Astrocyte (in vitro differentiated cells and primary cell): ENCODE measurements around the gene PDZD7. TPM values are rescaled to one million over a fixed set of nuclear protein-coding genes. Genes with fewer than 3 reads are reported as not detected.

Experiments used
- DNase-seq: peaks from one replicate; pipeline ENCODE4 v3.0.0-alpha.2; 2010; ENCODE audit warnings: low read depth
- FAIRE-seq: peaks from 2 replicates; lab custom pipeline; 2011; peaks lifted over from hg19 to GRCh38; lab: Jason Lieb, UNC
- H2AFZ ChIP-seq: 2 replicates; pipeline ENCODE4 v1.6.0; 2012; ENCODE audit warnings: low read depth, low read length, inconsistent platforms
- H3K27ac ChIP-seq: 2 replicates; pipeline ENCODE4 v1.5.1; 2011; ENCODE audit warnings: low read depth, low read length, inconsistent platforms
- H3K27me3 ChIP-seq: 2 replicates; pipeline ENCODE4 v1.6.0; 2011; ENCODE audit warnings: low read length, inconsistent platforms; ENCODE audit not compliant: insufficient read depth
- H3K36me3 ChIP-seq: 2 replicates; pipeline ENCODE4 v1.5.1; 2011; ENCODE audit warnings: low read length, inconsistent platforms; ENCODE audit not compliant: insufficient read depth
- H3K4me1 ChIP-seq: 2 replicates; pipeline ENCODE4 v1.5.1; 2011; ENCODE audit warnings: low read length, inconsistent platforms; ENCODE audit not compliant: insufficient read depth
- H3K4me2 ChIP-seq: 2 replicates; pipeline ENCODE4 v1.6.0; 2012; ENCODE audit warnings: low read length, inconsistent platforms
- H3K4me3 ChIP-seq: 2 replicates; pipeline ENCODE4 v1.5.1; 2011; ENCODE audit warnings: low read depth, mild to moderate bottlenecking, low read length, inconsistent platforms; ENCODE audit not compliant: insufficient read depth
- H3K79me2 ChIP-seq: 2 replicates; pipeline ENCODE4 v1.6.0; 2012; ENCODE audit warnings: mild to moderate bottlenecking, low read length, inconsistent platforms; ENCODE audit not compliant: insufficient read depth
- H3K9ac ChIP-seq: 2 replicates; pipeline ENCODE4 v1.6.0; 2012; ENCODE audit warnings: mild to moderate bottlenecking, low read length, inconsistent platforms
- H3K9me3 ChIP-seq: 2 replicates; pipeline ENCODE4 v1.5.1; 2012; ENCODE audit warnings: low read depth, mild to moderate bottlenecking, low read length, inconsistent platforms; ENCODE audit not compliant: insufficient read depth
- H4K20me1 ChIP-seq: 2 replicates; pipeline ENCODE4 v1.6.0; 2012; ENCODE audit warnings: low read length, inconsistent platforms; ENCODE audit not compliant: insufficient read depth
- H3K27ac Mint-ChIP-seq: one replicate; pipeline ENCODE4 v1.8.0; 2021; ENCODE audit warnings: mild to moderate bottlenecking, mixed read lengths; ENCODE audit not compliant: unreplicated experiment
- H3K27me3 Mint-ChIP-seq: one replicate; pipeline ENCODE4 v1.8.0; 2021; ENCODE audit warnings: low read depth, mixed read lengths; ENCODE audit not compliant: unreplicated experiment
- H3K36me3 Mint-ChIP-seq: one replicate; pipeline ENCODE4 v1.8.0; 2021; ENCODE audit warnings: low read depth, mixed read lengths; ENCODE audit not compliant: unreplicated experiment
- H3K4me1 Mint-ChIP-seq: one replicate; pipeline ENCODE4 v1.8.0; 2021; ENCODE audit warnings: low read depth, mixed read lengths; ENCODE audit not compliant: unreplicated experiment
- H3K4me3 Mint-ChIP-seq: one replicate; pipeline ENCODE4 v1.8.0; 2021; ENCODE audit warnings: mild to moderate bottlenecking, moderate library complexity, mixed read lengths; ENCODE audit not compliant: unreplicated experiment
- H3K9me3 Mint-ChIP-seq: one replicate; pipeline ENCODE4 v1.8.0; 2021; ENCODE audit warnings: mild to moderate bottlenecking, mixed read lengths; ENCODE audit not compliant: unreplicated experiment
- CTCF ChIP-seq: IDR thresholded peaks from 2 replicates; pipeline ENCODE4 v1.5.1; 2011; ENCODE audit warnings: low read depth, mild to moderate bottlenecking, inconsistent platforms, low read length, moderate library complexity; ENCODE audit not compliant: insufficient read depth
- EZH2 ChIP-seq: IDR thresholded peaks from 2 replicates; pipeline ENCODE4 v1.6.1; 2012; ENCODE audit warnings: mild to moderate bottlenecking, low read length, inconsistent platforms; ENCODE audit not compliant: insufficient read depth
- total RNA-seq: library from RNA; stranded (reverse); gene quantifications from 2 replicates; pipeline ENCODE4 v1.2.1, GENCODE V29; 2021

The PDZD7 gene
- total RNA-seq, 1 donor from 2014 or later: 4.5 TPM

- DNase-seq: peak; percentile 69
- TF ChIP-seq EZH2: no peak
- no peak for TF ChIP-seq CTCF
- Mint-ChIP-seq H3K36me3 (no peaks in the 10 kb centered on the region), H3K9me3 (peaks cover 4% of the 10 kb centered on the region), H3K4me1 (peaks cover 1% of the 10 kb centered on the region), H3K27ac (no peak overlapping the region), H3K27me3 (peaks cover 52% of the 10 kb centered on the region), H3K4me3 (no peak overlapping the region)
- Histone ChIP-seq H3K9ac (no peak overlapping the region), H3K79me2 (peaks cover 5% of the 10 kb centered on the region), H3K4me1 (peaks cover 27% of the 10 kb centered on the region), H3K36me3 (no peaks in the 10 kb centered on the region), H2AFZ (peak overlapping the region; percentile 21), H4K20me1 (peaks cover 5% of the 10 kb centered on the region), H3K27me3 (peaks cover 25% of the 10 kb centered on the region), H3K9me3 (no peaks in the 10 kb centered on the region), H3K4me2 (peak overlapping the region; percentile 42), H3K4me3 (no peak overlapping the region), H3K27ac (no peak overlapping the region)
- FAIRE-seq: no peak
Observed at GRCh38 chr10:101052285-101052684, 21.4 kb upstream of the PDZD7 start.

- H3K27me3 ChIP-seq: peaks cover 25% of the 10 kb centered on the region
- FAIRE-seq: no peak
Observed at GRCh38 chr10:101050208-101051069, 19.5 kb upstream of the PDZD7 start.

More at GRCh38 chr10:101050208-101051069, 19.5 kb upstream of the PDZD7 start:
- Mint-ChIP-seq H3K9me3 (peaks cover 4% of the 10 kb centered on the region), H3K27ac (no peak overlapping the region), H3K4me3 (no peak overlapping the region), H3K4me1 (peaks cover 3% of the 10 kb centered on the region), H3K36me3 (no peaks in the 10 kb centered on the region), H3K27me3 (peaks cover 63% of the 10 kb centered on the region)
- peaks cover 37% of the 10 kb centered on the region for H3K4me1 ChIP-seq
- H3K27ac ChIP-seq: no peak overlapping the region
- peak overlapping the region; percentile 68 for H2AFZ ChIP-seq
- H3K9me3 ChIP-seq: no peaks in the 10 kb centered on the region
- no peak overlapping the region for H3K9ac ChIP-seq
- no peak for DNase-seq
- H4K20me1 ChIP-seq: peaks cover 5% of the 10 kb centered on the region
- H3K36me3 ChIP-seq: no peaks in the 10 kb centered on the region
- H3K4me3 ChIP-seq: no peak overlapping the region
- peak overlapping the region; percentile 75 for H3K4me2 ChIP-seq
- TF ChIP-seq EZH2 (peak; percentile 83), CTCF (peak; percentile 35)
- no peaks in the 10 kb centered on the region for H3K79me2 ChIP-seq
